ENCODE measurements around the gene GPR65. TPM values are rescaled to one million over a fixed set of nuclear protein-coding genes. Genes with fewer than 3 reads are reported as not detected.

GPR65 gene
- total RNA-seq: under 1 TPM; 0.57 to 0.73 TPM

- no peaks in the 10 kb centered on the region for H3K4me1 ChIP-seq (replicated peaks)
- TF ChIP-seq POLR2A (IDR thresholded peaks at IDR 0.05) (no peak), POLR2AphosphoS5 (IDR thresholded peaks at IDR 0.05) (no peak), CTCF (IDR thresholded peaks at IDR 0.05) (no peak)
- 70% methylated on average over 3 of the region's 3 CpGs for WGBS
- H3K27ac ChIP-seq: no peak within 1 kb of the TSS
- no peak within 1 kb of the TSS for H3K4me3 ChIP-seq
- no peaks in the 10 kb centered on the region for H3K9me3 ChIP-seq
- intact Hi-C loops (cut with DNase I): no loop called here
- no peaks in the 10 kb centered on the region for H3K27me3 ChIP-seq (replicated peaks; ENCODE audit: insufficient read depth)
- no peaks in the 10 kb centered on the region for H3K36me3 ChIP-seq
- no peak for DNase-seq (ENCODE audit: low spot score)
These were observed at the start of gene GPR65 for GRCh38 chr14:88005050-88005481. Gene GPR65 (plus strand): TSS chr14:88005135. CDS start chr14:88010848, 5,713 bp downstream.

- no peaks in the 10 kb centered on the region for H3K4me1 ChIP-seq (replicated peaks)
- intact Hi-C loops (cut with DNase I): no loop called here
- H3K9me3 ChIP-seq: no peaks in the 10 kb centered on the region
- H3K27ac ChIP-seq: no peak overlapping the region
- TF ChIP-seq POLR2A (IDR thresholded peaks at IDR 0.05) (no peak), CTCF (IDR thresholded peaks at IDR 0.05) (no peak), POLR2AphosphoS5 (IDR thresholded peaks at IDR 0.05) (no peak)
- 45% methylated on average over 6 of the region's 6 CpGs for WGBS
- no peak overlapping the region for H3K4me3 ChIP-seq
- no peaks in the 10 kb centered on the region for H3K27me3 ChIP-seq (replicated peaks; ENCODE audit: insufficient read depth)
- DNase-seq (ENCODE audit: low spot score): no peak
- no peaks in the 10 kb centered on the region for H3K36me3 ChIP-seq
These were observed 49.4 kb upstream of the GPR65 start for GRCh38 chr14:87955501-87955900.

- TF ChIP-seq POLR2A (IDR thresholded peaks at IDR 0.05) (no peak), CTCF (IDR thresholded peaks at IDR 0.05) (no peak), POLR2AphosphoS5 (IDR thresholded peaks at IDR 0.05) (no peak)
- WGBS: 91% methylated on average over 5 of the region's 5 CpGs
- H3K36me3 ChIP-seq: no peaks in the 10 kb centered on the region
- no peaks in the 10 kb centered on the region for H3K27me3 ChIP-seq (replicated peaks; ENCODE audit: insufficient read depth)
- H3K27ac ChIP-seq: no peak overlapping the region
- intact Hi-C loops (cut with DNase I): no loop called here
- H3K4me3 ChIP-seq: no peak overlapping the region
- DNase-seq (ENCODE audit: low spot score): no peak
- no peaks in the 10 kb centered on the region for H3K4me1 ChIP-seq (replicated peaks)
- H3K9me3 ChIP-seq: no peaks in the 10 kb centered on the region
These were observed 44.7 kb upstream of the GPR65 start for GRCh38 chr14:87960013-87960787.

- H3K36me3 ChIP-seq: no peaks in the 10 kb centered on the region
- H3K4me3 ChIP-seq: no peak overlapping the region
- H3K27me3 ChIP-seq (replicated peaks; ENCODE audit: insufficient read depth): no peaks in the 10 kb centered on the region
- no peak overlapping the region for H3K27ac ChIP-seq
- no peak for TF ChIP-seq CTCF (IDR thresholded peaks at IDR 0.05)
- no peak for TF ChIP-seq POLR2AphosphoS5 (IDR thresholded peaks at IDR 0.05)
- TF ChIP-seq POLR2A (IDR thresholded peaks at IDR 0.05): no peak
- intact Hi-C loops (cut with DNase I): no loop called here
- DNase-seq (ENCODE audit: low spot score): no peak
- no peaks in the 10 kb centered on the region for H3K4me1 ChIP-seq (replicated peaks)
- 91% methylated on average over 2 of the region's 2 CpGs for WGBS
- H3K9me3 ChIP-seq: no peaks in the 10 kb centered on the region
These were observed 43.7 kb upstream of the GPR65 start for GRCh38 chr14:87961246-87961645.

GRCh38 chr14:87966816-87967215 is 38.1 kb upstream of the GPR65 start:
- Histone ChIP-seq H3K27me3 (replicated peaks; ENCODE audit: insufficient read depth) (no peaks in the 10 kb centered on the region), H3K36me3 (no peaks in the 10 kb centered on the region), H3K4me1 (replicated peaks) (no peaks in the 10 kb centered on the region), H3K4me3 (no peak overlapping the region), H3K27ac (no peak overlapping the region), H3K9me3 (no peaks in the 10 kb centered on the region)
- intact Hi-C loops (cut with DNase I): no loop called here
- DNase-seq (ENCODE audit: low spot score): no peak
- TF ChIP-seq POLR2AphosphoS5 (IDR thresholded peaks at IDR 0.05) (no peak), CTCF (IDR thresholded peaks at IDR 0.05) (no peak), POLR2A (IDR thresholded peaks at IDR 0.05) (no peak)
- 78% methylated on average over 3 of the region's 3 CpGs for WGBS

Measured in prostate gland (tissue), 2 donors.